GM18909 (cell line): ENCODE data around the gene NECTIN3.

Experiments used
- ATAC-seq: cut with Tn5 transposase; IDR thresholded peaks from one replicate; pipeline ENCODE4 v1.9.1; 2021; ENCODE audit warnings: mild to moderate bottlenecking; ENCODE audit not compliant: unreplicated experiment, poor library complexity

NECTIN3 gene

DNA sequence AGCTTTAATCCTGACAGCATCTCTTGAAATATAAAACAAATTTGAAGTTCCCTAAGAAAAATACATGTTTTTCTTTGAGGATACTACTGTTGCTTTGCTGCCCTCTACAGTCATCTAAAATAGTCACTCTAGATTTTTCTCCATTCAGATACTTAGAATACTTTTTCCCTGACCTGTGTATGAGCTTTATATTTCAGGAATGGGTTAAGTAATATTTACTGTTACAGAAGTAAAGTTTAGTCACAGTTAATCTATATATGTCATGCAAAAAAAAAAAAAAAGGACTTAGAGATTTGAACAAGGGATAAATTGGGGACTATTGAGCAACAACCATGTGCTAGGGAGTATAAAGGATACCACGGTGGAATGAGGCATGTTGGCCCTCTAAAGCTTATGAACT, 8.8 kb downstream of the NECTIN3 start:
- ATAC-seq: no peak

DNA sequence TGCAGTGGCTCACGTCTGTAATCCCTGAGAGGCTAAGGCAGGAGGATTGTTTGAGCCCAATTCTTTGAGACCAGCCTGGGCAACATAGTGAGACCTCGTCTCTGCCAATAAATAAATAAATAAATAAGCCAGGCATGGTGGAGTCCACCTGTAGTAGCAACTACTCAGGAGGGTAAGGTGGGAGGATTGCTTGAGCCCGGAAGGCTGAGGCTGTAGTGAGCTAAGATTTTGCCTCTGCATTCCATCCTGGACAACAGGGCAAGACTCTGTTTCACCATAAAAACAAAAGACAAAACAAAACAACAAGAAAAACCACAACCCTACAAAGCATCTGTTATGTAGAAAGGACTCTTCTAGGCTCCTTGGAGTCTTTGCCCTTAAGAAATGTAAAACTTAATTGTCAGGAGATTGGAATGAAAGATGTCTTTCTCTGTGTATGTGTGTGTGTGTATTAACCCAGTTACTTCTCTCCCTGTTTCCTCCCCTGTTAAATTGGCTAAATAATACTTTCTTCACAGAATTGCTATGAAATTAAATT, 9.5 kb downstream of the NECTIN3 start:
- ATAC-seq: no peak

DNA sequence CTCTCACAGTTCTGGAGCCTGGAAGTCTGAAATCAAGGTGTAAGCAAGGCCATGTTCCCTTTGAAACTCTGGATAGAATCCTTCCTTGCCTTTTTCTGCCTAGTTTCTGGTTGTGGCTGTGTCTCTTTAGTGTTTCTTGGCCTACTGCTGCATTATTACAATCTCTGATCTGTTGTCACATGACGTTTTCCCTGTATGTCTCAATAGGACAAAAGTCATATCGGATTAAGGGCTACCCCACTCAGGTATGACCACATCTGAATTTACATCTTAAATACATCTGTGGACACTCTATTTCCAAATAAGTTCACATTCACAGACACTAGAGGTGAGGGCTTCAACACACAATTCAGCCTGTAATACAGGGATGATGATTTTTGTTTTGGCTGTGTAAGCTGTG, 13.3 kb downstream of the NECTIN3 start:
- ATAC-seq: no peak

DNA sequence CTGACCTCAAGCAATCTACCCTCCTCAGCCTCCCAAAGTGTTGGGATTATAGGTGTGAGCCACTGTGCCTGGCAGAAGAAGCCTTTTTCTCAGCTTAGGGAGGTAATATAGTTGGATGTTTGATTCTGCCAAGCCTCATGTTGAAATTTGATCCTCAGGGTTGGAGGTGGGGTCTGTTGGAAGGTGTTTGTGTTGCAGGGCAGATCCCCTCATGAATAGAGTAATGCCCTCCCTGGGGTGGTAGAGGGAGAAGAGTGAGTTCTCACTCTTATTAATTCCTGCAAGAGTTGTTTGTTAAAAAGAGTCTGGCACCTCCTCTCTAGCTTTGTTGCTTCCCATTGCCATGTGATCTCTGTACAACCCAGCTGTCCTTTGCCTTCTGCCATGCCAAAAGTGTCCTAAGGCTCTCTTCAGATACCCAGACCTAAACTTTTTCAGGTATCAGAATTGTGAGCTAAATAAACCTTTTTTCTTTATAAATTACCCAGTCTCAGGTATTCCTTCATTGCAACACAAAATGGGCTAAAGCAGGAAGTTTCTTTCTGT, 16.4 kb downstream of the NECTIN3 start:
- no peak for ATAC-seq

DNA sequence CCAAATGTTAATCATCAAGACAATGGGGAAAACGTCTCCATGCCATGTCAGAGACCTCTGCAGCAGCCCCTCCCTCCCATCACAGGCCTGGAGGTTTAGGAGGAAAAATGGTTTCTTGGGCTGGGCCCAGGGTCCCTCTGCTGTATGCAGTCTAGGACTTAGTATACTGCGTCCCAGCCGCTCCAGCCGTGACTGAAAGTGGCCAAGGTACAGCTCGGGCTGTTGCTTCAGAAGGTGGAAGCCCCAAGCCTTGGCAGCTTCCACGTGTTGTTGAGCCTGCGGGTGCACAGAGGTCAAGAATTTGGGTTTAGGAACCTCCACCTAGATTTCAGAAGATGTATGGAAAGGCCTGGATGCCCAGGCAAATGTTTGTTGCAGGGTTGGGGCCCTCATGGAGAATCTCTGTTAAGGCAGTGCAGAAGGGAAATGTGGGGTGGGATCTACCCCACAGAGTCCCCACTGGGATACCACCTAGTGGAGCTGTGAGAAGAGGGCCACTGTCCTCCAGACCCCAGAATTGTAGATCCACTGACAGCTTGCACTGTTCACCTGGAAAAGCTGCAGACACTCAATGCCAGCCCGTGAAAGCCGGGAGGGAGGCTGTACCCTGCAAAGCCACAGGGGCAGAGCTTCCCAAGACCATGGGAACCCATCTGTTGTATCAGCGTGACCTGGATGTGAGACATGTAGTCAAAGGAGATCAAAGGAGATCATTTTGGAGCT, 25.0 kb downstream of the NECTIN3 start:
- ATAC-seq: no peak

DNA sequence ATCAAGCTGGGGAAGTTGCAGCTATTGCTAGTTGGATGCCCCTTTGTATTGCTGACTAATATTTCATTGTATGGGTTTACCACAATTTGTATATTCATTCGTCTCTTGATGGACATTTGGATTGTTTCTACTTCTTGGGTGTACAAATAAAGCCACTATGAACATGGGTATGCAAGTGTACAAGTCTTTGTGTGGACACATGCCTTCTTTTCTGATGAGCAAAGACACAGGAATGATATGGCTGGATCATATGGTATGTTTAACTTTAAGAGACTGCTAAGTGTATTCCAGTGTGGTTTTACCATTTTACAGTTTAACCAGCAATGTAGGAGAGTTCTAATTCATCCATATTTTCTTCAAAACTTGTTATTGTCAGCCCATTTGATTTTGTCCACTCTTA, 32.2 kb downstream of the NECTIN3 start:
- ATAC-seq: no peak

DNA sequence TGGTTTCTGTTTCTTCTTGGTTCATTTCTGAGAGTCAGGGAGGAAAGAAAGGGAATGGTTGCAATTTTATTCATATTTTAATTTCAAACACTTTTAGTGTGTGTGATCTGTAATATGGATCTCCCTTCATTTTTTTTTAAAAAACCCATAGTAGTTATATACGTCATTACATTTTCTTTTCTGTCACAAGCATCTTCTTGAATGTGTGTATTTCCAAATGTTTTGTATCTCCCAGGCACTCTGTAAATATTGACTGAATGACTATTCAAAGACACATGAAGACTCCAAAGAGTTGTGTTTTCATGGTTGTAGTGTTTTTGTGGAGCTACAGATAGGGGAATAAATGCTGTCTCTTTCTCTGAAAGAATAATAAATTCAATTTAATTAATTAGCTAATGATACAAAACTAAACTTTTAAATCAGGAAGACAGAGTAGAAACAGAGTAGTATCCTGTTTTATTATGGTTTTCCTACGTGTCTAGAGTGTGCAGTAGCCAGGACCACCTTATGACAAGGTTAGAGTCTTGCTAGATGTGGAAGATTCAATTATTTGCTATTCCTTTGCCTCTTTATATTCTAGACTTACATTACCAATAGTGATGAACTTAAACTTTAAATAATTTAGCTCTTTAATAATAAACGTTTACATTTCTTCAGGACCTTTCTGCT, 35.5 kb downstream of the NECTIN3 start:
- no peak for ATAC-seq

DNA sequence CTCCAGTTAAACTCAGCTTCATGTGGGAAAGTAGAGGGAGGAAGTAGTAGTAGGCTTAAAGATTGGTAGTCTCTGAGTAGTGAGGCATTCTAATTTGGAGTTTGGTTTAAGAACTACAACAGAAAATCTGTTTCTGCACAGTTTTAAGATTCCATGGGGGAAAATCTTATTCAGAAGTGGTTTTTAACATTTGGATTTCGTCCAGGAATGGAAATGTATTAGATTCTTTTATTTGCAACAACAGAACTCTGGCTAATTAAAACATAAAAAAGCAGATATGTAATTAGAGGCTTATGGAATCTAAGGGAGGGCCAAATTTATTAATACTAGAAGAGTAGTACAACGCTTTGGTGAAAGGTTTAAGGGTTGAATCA, 36.0 kb downstream of the NECTIN3 start:
- no peak for ATAC-seq

DNA sequence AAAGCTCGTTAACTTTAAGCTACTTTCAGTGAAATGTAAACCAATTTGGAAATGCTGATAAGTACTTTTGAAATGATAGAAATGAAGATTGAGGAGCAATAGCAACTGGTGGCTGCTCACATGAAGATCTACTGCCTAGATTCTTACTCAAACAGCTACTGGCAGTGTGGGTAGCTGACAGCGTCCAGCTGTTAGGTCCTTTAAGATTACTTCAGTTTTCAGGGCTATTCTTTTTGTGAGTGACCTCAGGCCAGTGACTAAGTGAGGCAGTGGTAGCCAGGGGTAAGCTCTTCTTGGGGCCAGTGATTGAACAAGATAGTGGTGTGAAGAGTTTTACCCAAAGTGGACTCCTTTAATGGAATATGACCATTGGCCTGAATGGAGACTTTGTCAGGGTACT, 41.3 kb downstream of the NECTIN3 start:
- no peak for ATAC-seq

DNA sequence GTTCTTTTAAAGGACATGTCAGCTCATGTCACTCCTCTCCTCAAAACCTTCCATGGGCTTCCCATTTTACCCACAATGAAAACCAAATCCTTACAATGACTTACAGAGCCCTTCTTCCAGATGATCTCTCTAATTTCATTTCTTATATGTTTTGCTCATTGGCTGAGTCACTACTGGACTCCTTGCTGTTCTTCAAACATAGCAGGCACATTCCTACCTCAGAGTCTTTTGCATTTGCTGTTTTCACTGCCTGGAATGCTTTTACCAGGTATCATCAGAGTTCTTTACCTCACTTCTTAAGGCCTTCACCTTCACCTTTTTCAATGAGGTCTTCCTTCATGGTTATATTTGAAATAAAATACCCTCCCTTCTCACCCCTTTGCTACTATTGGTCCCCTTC, 57.3 kb downstream of the NECTIN3 start:
- ATAC-seq: no peak

DNA sequence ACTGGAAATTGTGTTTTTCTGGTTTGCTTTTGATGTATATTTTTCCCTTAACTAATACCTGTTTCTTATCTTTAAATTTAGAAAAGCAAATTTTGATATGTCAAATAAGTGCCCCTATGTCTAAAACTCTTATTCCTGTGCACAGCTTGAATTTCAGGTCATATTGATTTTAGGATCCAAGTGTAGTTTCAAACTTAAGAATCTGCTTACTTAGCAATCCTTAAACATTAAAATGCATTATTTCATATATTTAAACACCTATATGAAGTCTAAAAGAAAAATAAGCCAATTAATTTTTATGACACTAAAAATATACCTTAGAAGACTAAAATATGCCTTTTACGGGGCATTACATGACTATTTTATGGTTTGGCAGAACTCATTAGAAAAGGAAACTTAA, 59.2 kb downstream of the NECTIN3 start:
- ATAC-seq: no peak

DNA sequence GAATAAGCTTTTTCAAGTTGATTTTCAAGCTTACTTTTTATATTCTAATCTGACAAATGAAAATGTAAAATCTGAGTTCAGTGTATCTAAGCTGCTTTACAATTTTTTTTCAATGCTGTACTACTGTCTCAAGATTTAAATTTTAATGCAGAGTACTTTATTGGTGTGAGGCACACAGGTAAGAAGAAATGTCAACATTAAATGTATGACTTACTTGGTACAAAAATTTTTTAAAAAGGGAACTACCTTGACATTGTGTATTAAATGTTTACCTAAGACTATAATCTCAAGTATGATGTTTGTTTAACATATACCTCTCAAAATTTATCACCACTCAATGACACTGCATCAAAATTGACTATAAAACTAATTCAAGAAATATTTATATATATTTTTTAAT, 62.7 kb downstream of the NECTIN3 start:
- ATAC-seq: no peak

DNA sequence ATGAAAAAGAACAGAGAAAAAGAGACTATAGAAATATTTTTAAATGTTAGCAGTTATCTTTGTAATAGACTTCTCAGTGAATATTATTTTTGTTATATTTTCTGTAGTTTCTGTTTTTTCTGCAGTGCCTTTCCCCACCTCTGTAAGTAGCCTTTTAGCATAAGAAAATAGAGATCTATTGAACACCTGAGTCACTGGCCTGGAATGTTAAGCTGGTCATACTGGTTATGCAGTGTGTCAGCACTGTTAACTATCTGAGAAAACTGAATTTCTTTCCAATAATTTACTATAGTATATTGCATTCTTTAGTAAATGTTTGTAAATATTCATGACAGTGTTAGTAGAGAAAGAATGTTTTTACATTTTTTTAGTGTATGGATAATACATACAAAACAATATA, 79.8 kb downstream of the NECTIN3 start:
- no peak for ATAC-seq

DNA sequence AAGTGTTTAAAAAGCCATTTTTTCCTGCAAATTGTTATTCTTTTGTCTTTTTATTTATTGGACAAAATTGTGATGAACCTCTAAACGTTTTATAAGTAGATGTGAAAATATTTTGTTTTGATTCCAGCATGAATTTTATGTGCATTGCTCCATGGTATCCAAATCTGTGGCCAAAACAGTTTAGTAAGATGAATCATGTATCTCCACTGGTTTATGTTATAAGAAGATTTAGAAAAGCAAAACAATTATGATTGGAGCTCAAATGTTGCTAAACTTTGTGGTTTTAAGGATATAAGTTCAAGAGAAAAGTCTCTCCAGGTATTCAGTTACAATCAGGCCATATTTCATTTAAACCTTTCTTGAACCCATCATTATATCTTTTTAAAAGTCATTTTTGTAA, 80.9 kb downstream of the NECTIN3 start:
- ATAC-seq: no peak

DNA sequence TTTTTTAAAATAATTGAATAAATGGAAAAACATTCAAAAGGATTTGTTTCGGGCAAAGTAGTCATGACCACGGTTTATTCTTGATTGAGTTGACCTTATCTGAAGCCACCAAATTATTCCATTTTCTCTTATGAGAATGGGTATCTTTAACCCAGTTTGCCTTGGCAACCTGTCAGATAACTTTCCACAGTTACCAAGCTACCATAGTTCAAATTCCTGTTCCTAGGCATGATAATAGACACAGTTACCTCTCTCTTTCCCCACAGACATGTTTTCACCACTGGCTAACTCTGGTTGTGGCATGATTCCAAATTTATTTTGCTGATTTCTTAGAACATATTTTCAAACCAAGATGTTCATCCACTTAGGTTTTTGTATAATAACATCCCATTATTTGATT, 84.9 kb downstream of the NECTIN3 start:
- no peak for ATAC-seq

DNA sequence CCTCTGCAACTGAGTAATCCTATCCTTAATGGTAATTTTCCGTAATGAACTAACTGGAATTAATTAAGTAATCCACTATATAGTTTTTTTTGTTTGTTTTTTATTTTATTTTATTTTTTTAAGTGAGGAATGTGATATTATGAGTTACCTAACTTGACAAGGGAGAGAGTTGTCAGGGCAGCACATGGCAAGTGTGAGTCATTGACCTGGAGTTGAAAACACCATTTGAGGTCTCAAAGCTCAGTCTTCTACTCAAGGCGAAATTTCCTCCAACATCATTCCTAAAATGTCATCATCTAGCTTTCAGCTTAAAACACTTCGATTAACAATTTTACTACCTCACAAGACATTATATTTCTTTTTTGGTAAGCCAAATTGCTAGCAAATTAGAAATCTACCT, 87.8 kb downstream of the NECTIN3 start:
- no peak for ATAC-seq

DNA sequence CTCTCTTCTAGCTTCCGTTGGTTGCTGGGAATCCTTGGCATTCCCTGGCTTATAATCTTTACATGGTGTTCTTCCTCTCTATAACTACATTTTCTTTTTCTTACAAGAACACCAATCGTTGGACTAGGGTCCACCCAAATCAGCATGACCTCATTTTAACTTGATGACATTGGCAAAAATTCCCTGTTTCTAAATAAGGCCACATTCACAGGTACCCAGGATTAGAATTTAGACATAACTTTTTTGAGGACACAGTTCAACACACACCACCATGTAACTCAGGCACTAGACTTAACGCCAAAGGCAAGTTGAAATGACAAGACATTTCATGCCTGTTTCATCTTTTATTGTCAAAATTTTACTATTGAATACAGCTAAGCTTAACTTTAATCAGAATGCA, 93.0 kb downstream of the NECTIN3 start:
- ATAC-seq: no peak

DNA sequence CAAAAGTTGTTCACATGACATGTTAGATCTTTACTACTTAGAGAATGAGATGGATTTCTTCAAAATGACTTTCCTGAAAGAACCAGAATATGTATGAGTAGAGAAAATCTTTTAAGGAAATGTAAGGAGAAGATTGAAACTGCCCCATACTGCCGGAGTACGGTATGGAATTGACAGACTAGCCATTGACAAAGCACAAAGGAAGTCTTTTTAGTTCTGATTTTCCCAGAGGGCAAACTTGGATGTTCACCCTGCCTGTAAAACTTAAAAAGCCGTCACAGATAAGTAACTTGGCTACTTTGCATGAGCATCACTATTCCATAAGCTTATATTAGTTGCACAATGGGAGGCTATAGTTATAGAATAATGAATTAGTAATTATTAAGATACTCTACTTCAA, 93.8 kb downstream of the NECTIN3 start:
- ATAC-seq: no peak

DNA sequence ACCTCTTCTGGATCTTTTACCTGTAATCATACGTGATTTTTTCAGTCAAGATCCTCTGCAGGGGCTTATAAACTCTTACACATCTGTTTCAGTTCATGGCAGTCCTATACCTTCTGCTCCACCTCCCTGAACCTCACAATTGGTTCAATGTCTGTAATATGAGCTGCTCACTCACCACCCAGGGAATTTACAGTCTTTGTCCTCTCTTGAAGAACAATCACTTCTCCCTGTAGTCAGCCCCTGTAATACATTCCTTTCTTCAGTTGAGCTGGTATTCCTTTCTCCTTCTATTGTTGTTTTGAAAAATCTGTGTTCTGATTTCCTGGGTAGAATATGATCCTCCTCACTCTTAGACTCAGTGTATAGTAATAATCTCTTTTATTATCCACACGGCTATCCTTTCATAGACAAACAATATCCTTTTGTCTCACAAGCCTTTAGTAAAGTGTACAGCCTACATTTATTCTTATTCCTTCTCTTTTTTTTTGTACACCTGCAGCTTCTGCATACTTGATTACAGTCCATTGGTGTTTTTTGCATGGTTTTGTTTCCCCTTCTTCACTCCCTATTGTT, 101.8 kb downstream of the NECTIN3 start:
- no peak for ATAC-seq

DNA sequence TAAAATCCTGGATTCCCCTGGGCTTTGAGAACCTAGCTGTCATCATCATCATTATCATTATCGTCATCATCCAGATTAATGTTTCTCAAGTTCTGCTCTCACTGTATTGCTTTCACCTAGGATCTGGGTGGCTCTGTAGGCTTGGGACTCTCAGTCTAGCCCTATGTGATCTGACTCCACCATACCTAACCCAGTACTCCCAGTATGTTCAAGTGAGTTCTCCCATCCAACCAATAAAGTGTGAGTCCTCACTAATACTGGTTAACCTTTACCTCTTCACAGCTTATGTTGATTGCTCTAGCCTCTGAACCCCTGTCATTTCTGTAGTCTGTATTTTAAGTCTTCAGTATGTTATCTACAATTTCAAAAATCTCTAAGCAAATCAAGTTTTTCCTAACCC, 102.3 kb downstream of the NECTIN3 start:
- no peak for ATAC-seq

DNA sequence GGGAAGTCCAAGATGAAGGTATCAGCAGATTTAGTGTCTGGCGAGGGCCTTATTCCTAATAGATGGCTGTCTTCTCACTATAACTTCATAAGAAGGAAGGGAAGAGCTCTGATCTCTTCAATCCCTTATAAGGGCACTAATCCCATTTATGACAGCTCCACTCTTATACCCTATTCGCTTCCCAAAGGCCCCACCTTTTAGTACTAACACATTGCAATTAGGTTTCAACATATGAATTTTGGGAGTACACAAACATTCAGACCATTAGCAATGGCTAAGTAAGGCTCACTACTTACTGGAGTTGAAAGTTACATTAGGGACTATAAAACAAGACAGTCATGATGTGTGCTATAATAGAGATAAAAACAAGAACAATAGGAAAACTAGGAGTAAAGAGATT, 118.9 kb downstream of the NECTIN3 start:
- no peak for ATAC-seq
